HepG2 (cell line): ENCODE results near the gene FOXA1. TPM values are rescaled to one million over a fixed set of nuclear protein-coding genes. Genes with fewer than 3 reads are reported as not detected.

Experiments used
- MXD1 ChIP-seq: sonication (generic); formaldehyde crosslinking; IDR thresholded peaks from 2 replicates; pipeline ENCODE4 v1.4.0; 2020; ENCODE audit warnings: mild to moderate bottlenecking, missing genetic modification reagents
- NFE2 ChIP-seq: sonication (generic); formaldehyde crosslinking; IDR thresholded peaks from 2 replicates; pipeline ENCODE4 v1.4.0; 2020; ENCODE audit warnings: missing genetic modification reagents
- ZNF343 ChIP-seq: sonication (generic); formaldehyde crosslinking; IDR thresholded peaks from 2 replicates; pipeline ENCODE4 v1.4.0; 2020; ENCODE audit warnings: mild to moderate bottlenecking, missing genetic modification reagents
- ZNF646 ChIP-seq: sonication (generic); formaldehyde crosslinking; IDR thresholded peaks from 2 replicates; pipeline ENCODE4 v1.9.0; 2021; ENCODE audit warnings: mild to moderate bottlenecking, missing genetic modification reagents
- ZNF713 ChIP-seq: sonication (generic); formaldehyde crosslinking; IDR thresholded peaks from 2 replicates; pipeline ENCODE4 v1.4.0; 2020; ENCODE audit warnings: mild to moderate bottlenecking, missing genetic modification reagents
- ZNF839 ChIP-seq: sonication (generic); formaldehyde crosslinking; IDR thresholded peaks from 2 replicates; pipeline ENCODE4 v1.4.0; 2020; ENCODE audit warnings: missing genetic modification reagents, mild to moderate bottlenecking, borderline replicate concordance
- polyA plus RNA-seq, 8 experiments: library from polyadenylated mRNA; depleted of rRNA in 3 of 8; stranded (reverse) in 7 of 8; unstranded in 1 of 8; fragments of >200 nt; fragmentation: Illumina TruSeq in 4 of 8; extraction: Trizol in 4 of 8; gene quantifications; 2 replicates each; pipeline versions ENCODE4 v1.2.1 to v1.2.3, GENCODE V29; 2011 to 2016; ENCODE audit warnings: low read depth in 4 of 8, missing spikeins in 1 of 8, mixed read lengths in 1 of 8; ENCODE audit not compliant: insufficient read depth in 1 of 8
- total RNA-seq, 5 experiments: library from RNA; depleted of rRNA; stranded (reverse); fragments of >200 nt; fragmentation: Illumina TruSeq; extraction: Trizol; gene quantifications; 2 replicates each; pipeline ENCODE4 v1.2.3, GENCODE V29; 2016; ENCODE audit warnings: low read depth in 1 of 5
- TF ChIP-seq, protein P1 (sequence below): sonication (generic); formaldehyde crosslinking; IDR thresholded peaks from 2 replicates; pipeline ENCODE4 v1.4.0; 2020; ENCODE audit warnings: missing genetic modification reagents
- TF ChIP-seq, protein P2 (sequence below): sonication (generic); formaldehyde crosslinking; IDR thresholded peaks from one replicate; pipeline ENCODE4 v1.5.1; 2020; ENCODE audit warnings: mild to moderate bottlenecking, missing genetic modification reagents; ENCODE audit errors: not compliant biosample characterization
- TF ChIP-seq, protein P3 (sequence below): sonication (generic); formaldehyde crosslinking; IDR thresholded peaks from 2 replicates; pipeline ENCODE4 v1.8.1; 2022; ENCODE audit warnings: mild to moderate bottlenecking, missing genetic modification reagents

FOXA1 gene
- total and polyA plus RNA-seq, 2 of the 13 experiments (the other 11 are each of a cell fraction or from before 2014, with no cell fraction given) = 43.4 to 58.6 TPM

DNA sequence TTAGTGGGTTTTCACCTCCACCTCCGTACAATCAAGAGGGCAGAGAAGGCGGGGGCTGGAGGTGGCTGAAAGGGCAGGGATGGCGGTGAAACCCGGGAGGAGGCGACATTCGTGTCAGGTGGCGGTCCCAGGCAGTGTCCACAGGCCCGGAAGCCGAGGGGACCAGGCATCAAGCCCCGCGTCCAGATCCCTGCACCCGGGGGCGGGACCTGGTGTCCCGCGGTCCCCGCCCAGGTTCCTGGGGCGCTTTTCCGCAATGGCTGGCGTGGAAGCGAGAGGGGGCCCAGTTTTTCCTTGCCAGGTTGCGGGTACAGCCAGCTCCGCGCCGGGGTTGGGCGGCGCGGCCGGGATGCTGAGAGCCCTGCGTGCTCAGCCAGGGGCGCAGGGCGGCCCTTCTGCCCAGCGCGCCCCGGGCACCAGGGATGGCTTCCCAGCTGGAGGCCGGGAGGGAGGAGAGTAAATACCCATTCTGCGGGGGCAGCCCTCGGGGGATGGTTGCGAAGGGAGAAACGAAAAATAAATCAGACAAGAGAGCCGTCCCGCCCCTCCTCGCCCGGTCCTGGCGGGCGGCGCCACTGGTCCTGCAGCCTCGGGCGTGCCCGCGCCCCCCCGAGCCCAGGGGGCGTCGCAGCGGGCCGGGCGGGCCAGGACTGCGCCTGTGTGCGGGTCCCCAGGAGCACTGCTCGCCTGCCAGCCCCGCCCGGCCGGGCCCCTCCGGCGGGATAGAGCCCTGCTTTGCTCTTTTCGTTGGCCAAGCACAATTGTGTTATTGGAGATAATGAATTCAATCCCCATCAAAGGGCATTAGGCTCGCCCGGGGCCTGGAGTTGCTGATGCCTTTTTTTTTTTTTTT is 11.5 kb downstream of the FOXA1 start (continued):
- TF ChIP-seq ZNF646 (0 out of 2 replicates have a peak, but pooled peaks have one; percentile 60), MXD1 (CRISPR knock-in tag) (peak; percentile 66; the same call in 1 of the 2 replicates), ZNF343 (no peak), ZNF713 (CRISPR knock-in tag) (0 out of 2 replicates have a peak, but pooled peaks have one; percentile 46), NFE2 (CRISPR knock-in tag) (no peak), ZNF839 (0 out of 2 replicates have a peak, but pooled peaks have one; percentile 52)
- TF ChIP-seq, protein P1, sequence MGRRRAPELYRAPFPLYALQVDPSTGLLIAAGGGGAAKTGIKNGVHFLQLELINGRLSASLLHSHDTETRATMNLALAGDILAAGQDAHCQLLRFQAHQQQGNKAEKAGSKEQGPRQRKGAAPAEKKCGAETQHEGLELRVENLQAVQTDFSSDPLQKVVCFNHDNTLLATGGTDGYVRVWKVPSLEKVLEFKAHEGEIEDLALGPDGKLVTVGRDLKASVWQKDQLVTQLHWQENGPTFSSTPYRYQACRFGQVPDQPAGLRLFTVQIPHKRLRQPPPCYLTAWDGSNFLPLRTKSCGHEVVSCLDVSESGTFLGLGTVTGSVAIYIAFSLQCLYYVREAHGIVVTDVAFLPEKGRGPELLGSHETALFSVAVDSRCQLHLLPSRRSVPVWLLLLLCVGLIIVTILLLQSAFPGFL (CRISPR knock-in tag) = no peak
- TF ChIP-seq, protein P2, sequence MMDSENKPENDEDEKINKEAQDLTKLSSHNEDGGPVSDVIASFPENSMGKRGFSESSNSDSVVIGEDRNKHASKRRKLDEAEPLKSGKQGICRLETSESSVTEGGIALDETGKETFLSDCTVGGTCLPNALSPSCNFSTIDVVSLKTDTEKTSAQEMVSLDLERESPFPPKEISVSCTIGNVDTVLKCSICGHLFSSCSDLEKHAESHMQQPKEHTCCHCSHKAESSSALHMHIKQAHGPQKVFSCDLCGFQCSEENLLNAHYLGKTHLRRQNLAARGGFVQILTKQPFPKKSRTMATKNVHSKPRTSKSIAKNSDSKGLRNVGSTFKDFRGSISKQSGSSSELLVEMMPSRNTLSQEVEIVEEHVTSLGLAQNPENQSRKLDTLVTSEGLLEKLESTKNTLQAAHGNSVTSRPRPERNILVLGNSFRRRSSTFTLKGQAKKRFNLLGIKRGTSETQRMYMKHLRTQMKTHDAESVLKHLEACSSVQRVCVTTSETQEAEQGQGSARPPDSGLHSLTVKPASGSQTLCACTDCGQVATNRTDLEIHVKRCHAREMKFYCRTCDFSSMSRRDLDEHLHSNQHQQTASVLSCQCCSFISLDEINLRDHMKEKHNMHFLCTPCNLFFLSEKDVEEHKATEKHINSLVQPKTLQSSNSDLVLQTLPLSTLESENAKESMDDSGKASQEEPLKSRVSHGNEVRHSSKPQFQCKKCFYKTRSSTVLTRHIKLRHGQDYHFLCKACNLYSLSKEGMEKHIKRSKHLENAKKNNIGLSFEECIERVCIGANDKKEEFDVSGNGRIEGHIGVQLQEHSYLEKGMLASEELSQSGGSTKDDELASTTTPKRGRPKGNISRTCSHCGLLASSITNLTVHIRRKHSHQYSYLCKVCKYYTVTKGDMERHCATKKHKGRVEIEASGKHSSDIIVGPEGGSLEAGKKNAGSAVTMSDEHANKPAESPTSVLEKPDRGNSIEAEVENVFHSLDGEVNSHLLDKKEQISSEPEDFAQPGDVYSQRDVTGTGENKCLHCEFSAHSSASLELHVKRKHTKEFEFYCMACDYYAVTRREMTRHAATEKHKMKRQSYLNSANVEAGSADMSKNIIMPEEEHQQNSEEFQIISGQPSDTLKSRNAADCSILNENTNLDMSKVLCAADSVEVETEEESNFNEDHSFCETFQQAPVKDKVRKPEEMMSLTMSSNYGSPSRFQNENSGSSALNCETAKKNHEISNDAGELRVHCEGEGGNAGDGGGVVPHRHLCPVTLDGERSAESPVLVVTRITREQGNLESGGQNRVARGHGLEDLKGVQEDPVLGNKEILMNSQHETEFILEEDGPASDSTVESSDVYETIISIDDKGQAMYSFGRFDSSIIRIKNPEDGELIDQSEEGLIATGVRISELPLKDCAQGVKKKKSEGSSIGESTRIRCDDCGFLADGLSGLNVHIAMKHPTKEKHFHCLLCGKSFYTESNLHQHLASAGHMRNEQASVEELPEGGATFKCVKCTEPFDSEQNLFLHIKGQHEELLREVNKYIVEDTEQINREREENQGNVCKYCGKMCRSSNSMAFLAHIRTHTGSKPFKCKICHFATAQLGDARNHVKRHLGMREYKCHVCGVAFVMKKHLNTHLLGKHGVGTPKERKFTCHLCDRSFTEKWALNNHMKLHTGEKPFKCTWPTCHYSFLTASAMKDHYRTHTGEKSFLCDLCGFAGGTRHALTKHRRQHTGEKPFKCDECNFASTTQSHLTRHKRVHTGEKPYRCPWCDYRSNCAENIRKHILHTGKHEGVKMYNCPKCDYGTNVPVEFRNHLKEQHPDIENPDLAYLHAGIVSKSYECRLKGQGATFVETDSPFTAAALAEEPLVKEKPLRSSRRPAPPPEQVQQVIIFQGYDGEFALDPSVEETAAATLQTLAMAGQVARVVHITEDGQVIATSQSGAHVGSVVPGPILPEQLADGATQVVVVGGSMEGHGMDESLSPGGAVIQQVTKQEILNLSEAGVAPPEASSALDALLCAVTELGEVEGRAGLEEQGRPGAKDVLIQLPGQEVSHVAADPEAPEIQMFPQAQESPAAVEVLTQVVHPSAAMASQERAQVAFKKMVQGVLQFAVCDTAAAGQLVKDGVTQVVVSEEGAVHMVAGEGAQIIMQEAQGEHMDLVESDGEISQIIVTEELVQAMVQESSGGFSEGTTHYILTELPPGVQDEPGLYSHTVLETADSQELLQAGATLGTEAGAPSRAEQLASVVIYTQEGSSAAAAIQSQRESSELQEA (CRISPR knock-in tag) = peak; percentile 38
- TF ChIP-seq, protein P3, sequence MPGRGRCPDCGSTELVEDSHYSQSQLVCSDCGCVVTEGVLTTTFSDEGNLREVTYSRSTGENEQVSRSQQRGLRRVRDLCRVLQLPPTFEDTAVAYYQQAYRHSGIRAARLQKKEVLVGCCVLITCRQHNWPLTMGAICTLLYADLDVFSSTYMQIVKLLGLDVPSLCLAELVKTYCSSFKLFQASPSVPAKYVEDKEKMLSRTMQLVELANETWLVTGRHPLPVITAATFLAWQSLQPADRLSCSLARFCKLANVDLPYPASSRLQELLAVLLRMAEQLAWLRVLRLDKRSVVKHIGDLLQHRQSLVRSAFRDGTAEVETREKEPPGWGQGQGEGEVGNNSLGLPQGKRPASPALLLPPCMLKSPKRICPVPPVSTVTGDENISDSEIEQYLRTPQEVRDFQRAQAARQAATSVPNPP (CRISPR knock-in tag) = no peak
